Activated CD8-positive, alpha-beta memory T cell treated with anti-CD3 and anti-CD28 coated beads, Interleukin-2, amount 10 ng/mL, durations not matched to agents 7 days and 5 days (primary cell): ENCODE data around the gene MAP4K4. TPM values are rescaled to one million over a fixed set of nuclear protein-coding genes. Genes with fewer than 3 reads are reported as not detected.

Experiments used
- ATAC-seq: fragments of 150-1000 bp; cut with Tn5 transposase; one replicate; pipeline ENCODE4 v1.10.0; 2021; ENCODE audit warnings: moderate library complexity
- CTCF ChIA-PET: fragments of 350-600 bp; sonication (Branson Sonifier 250); formaldehyde crosslinking; loops from one replicate; lab custom pipeline; 2021; ENCODE audit warnings: antibody characterized with exemption; lab: Charles Lee
- DNase-seq: peaks from one replicate; pipeline ENCODE4 v3.0.0-alpha.2; 2020
- H3K27ac Mint-ChIP-seq: one replicate; pipeline ENCODE4 v1.8.0; 2021; ENCODE audit warnings: mild to moderate bottlenecking, mixed read lengths
- H3K27me3 Mint-ChIP-seq: one replicate; pipeline ENCODE4 v1.8.0; 2021; ENCODE audit warnings: mixed read lengths
- H3K36me3 Mint-ChIP-seq: one replicate; pipeline ENCODE4 v1.8.0; 2021; ENCODE audit warnings: mild to moderate bottlenecking, mixed read lengths
- H3K4me1 Mint-ChIP-seq: one replicate; pipeline ENCODE4 v1.8.0; 2021; ENCODE audit warnings: mixed read lengths
- H3K4me3 Mint-ChIP-seq: one replicate; pipeline ENCODE4 v1.8.0; 2021; ENCODE audit warnings: mild to moderate bottlenecking, moderate library complexity, mixed read lengths
- H3K9me3 Mint-ChIP-seq: one replicate; pipeline ENCODE4 v1.8.0; 2022; ENCODE audit warnings: low read depth, mixed read lengths
- total RNA-seq, 2 experiments: library from RNA; stranded (reverse); gene quantifications; one replicate each; pipeline ENCODE4 v1.2.3, GENCODE V29; 2021

MAP4K4 gene
- total RNA-seq, 2 experiments from 2014 or later = 42.8 to 45.9 TPM

GRCh38 chr2:101731221-101732054 lies 33.9 kb downstream of the MAP4K4 start:
- Mint-ChIP-seq H3K27me3 (no peaks in the 10 kb centered on the region), H3K4me3 (no peak overlapping the region), H3K4me1 (peaks cover 54% of the 10 kb centered on the region), H3K27ac (no peak overlapping the region), H3K36me3 (peaks cover 2% of the 10 kb centered on the region), H3K9me3 (no peaks in the 10 kb centered on the region)
- CTCF ChIA-PET = interaction anchor here (1.6 kb wide), 1 partner anchor 31 kb away, joined by 3 read pairs; no protein-coding TSS in a partner anchor
- ATAC-seq (no peak), DNase-seq (no peak)

GRCh38 chr2:101732199-101732598 lies 34.7 kb downstream of the MAP4K4 start:
- CTCF ChIA-PET = no interaction called here
- Mint-ChIP-seq H3K9me3 (no peaks in the 10 kb centered on the region), H3K27ac (no peak overlapping the region), H3K36me3 (no peaks in the 10 kb centered on the region), H3K4me1 (peaks cover 59% of the 10 kb centered on the region), H3K27me3 (no peaks in the 10 kb centered on the region), H3K4me3 (no peak overlapping the region)
- DNase-seq = no peak
- no peak for ATAC-seq

GRCh38 chr2:101732773-101733256 lies 35.3 kb downstream of the MAP4K4 start:
- CTCF ChIA-PET = no interaction called here
- Mint-ChIP-seq H3K4me1 (peaks cover 64% of the 10 kb centered on the region), H3K27ac (no peak overlapping the region), H3K27me3 (no peaks in the 10 kb centered on the region), H3K36me3 (no peaks in the 10 kb centered on the region), H3K9me3 (no peaks in the 10 kb centered on the region), H3K4me3 (no peak overlapping the region)
- no peak for DNase-seq
- no peak for ATAC-seq

GRCh38 chr2:101733257-101733993 lies 35.9 kb downstream of the MAP4K4 start:
- H3K27me3 Mint-ChIP-seq = no peaks in the 10 kb centered on the region
- H3K9me3 Mint-ChIP-seq = no peaks in the 10 kb centered on the region
- no peak overlapping the region for H3K27ac Mint-ChIP-seq
- CTCF ChIA-PET = interaction anchor here (0.7 kb wide), 1 partner anchor 34 kb away, joined by 4 read pairs; no protein-coding TSS in a partner anchor
- no peak overlapping the region for H3K4me3 Mint-ChIP-seq
- H3K4me1 Mint-ChIP-seq = peaks cover 62% of the 10 kb centered on the region
- DNase-seq (no peak), ATAC-seq (no peak)
- no peaks in the 10 kb centered on the region for H3K36me3 Mint-ChIP-seq

GRCh38 chr2:101734505-101735165 lies 37.1 kb downstream of the MAP4K4 start:
- DNase-seq (no peak), ATAC-seq (no peak)
- Mint-ChIP-seq H3K4me1 (peaks cover 51% of the 10 kb centered on the region), H3K4me3 (no peak overlapping the region), H3K9me3 (no peaks in the 10 kb centered on the region), H3K27ac (no peak overlapping the region), H3K27me3 (no peaks in the 10 kb centered on the region), H3K36me3 (peaks cover under 1% of the 10 kb centered on the region)
- CTCF ChIA-PET = no interaction called here

GRCh38 chr2:101735166-101735533 lies 37.6 kb downstream of the MAP4K4 start:
- Mint-ChIP-seq H3K9me3 (no peaks in the 10 kb centered on the region), H3K4me3 (no peak overlapping the region), H3K36me3 (peaks cover 2% of the 10 kb centered on the region), H3K4me1 (peaks cover 46% of the 10 kb centered on the region), H3K27me3 (no peaks in the 10 kb centered on the region), H3K27ac (no peak overlapping the region)
- no peak for DNase-seq
- CTCF ChIA-PET = no interaction called here
- ATAC-seq = no peak

GRCh38 chr2:101736233-101736632 lies 38.7 kb downstream of the MAP4K4 start:
- H3K27me3 Mint-ChIP-seq = no peaks in the 10 kb centered on the region
- no peak overlapping the region for H3K4me3 Mint-ChIP-seq
- ATAC-seq (no peak), DNase-seq (no peak)
- peaks cover 2% of the 10 kb centered on the region for H3K36me3 Mint-ChIP-seq
- H3K27ac Mint-ChIP-seq = no peak overlapping the region
- CTCF ChIA-PET = interaction anchor here (1.1 kb wide), 1 partner anchor 394 kb away, joined by 3 read pairs; no protein-coding TSS in a partner anchor
- peaks cover 43% of the 10 kb centered on the region for H3K4me1 Mint-ChIP-seq
- H3K9me3 Mint-ChIP-seq = no peaks in the 10 kb centered on the region

GRCh38 chr2:101736861-101737291 lies 39.4 kb downstream of the MAP4K4 start:
- CTCF ChIA-PET = interaction anchor here (0.6 to 1.1 kb wide), 2 partner anchors 11 to 395 kb away, joined by 3 read pairs; no protein-coding TSS in a partner anchor
- Mint-ChIP-seq H3K4me3 (no peak overlapping the region), H3K36me3 (peaks cover 2% of the 10 kb centered on the region), H3K4me1 (peaks cover 45% of the 10 kb centered on the region), H3K9me3 (no peaks in the 10 kb centered on the region), H3K27me3 (no peaks in the 10 kb centered on the region), H3K27ac (peak overlapping the region; percentile 28)
- no peak for DNase-seq
- peak; percentile 71 for ATAC-seq

- peaks cover 44% of the 10 kb centered on the region for H3K4me1 Mint-ChIP-seq
- CTCF ChIA-PET = interaction anchor here (0.6 kb wide), 1 partner anchor 12 kb away, joined by 3 read pairs; no protein-coding TSS in a partner anchor
- peaks cover 2% of the 10 kb centered on the region for H3K36me3 Mint-ChIP-seq
- H3K9me3 Mint-ChIP-seq = no peaks in the 10 kb centered on the region
- ATAC-seq (no peak), DNase-seq (no peak)
- H3K27ac Mint-ChIP-seq = no peak overlapping the region
- no peaks in the 10 kb centered on the region for H3K27me3 Mint-ChIP-seq
- no peak overlapping the region for H3K4me3 Mint-ChIP-seq
Measured at GRCh38 chr2:101737478-101738255, 40.2 kb downstream of the MAP4K4 start.

GRCh38 chr2:101738649-101739048 lies 41.1 kb downstream of the MAP4K4 start:
- no peak for ATAC-seq
- H3K9me3 Mint-ChIP-seq = no peaks in the 10 kb centered on the region
- H3K4me1 Mint-ChIP-seq = peaks cover 42% of the 10 kb centered on the region
- H3K27ac Mint-ChIP-seq = no peak overlapping the region
- peaks cover 4% of the 10 kb centered on the region for H3K36me3 Mint-ChIP-seq
- no peaks in the 10 kb centered on the region for H3K27me3 Mint-ChIP-seq
- no peak for DNase-seq
- H3K4me3 Mint-ChIP-seq = no peak overlapping the region
- CTCF ChIA-PET = no interaction called here

- Mint-ChIP-seq H3K27me3 (no peaks in the 10 kb centered on the region), H3K36me3 (peaks cover 6% of the 10 kb centered on the region), H3K4me3 (no peak overlapping the region), H3K9me3 (no peaks in the 10 kb centered on the region), H3K4me1 (peaks cover 43% of the 10 kb centered on the region), H3K27ac (no peak overlapping the region)
- CTCF ChIA-PET = no interaction called here
- ATAC-seq (no peak), DNase-seq (no peak)
Measured at GRCh38 chr2:101740555-101740964, 43.1 kb downstream of the MAP4K4 start.

GRCh38 chr2:101741775-101742520 lies 44.4 kb downstream of the MAP4K4 start:
- Mint-ChIP-seq H3K27ac (no peak overlapping the region), H3K4me3 (no peak overlapping the region), H3K36me3 (peaks cover 8% of the 10 kb centered on the region), H3K4me1 (peaks cover 43% of the 10 kb centered on the region), H3K27me3 (no peaks in the 10 kb centered on the region), H3K9me3 (no peaks in the 10 kb centered on the region)
- ATAC-seq (no peak), DNase-seq (no peak)
- CTCF ChIA-PET = no interaction called here
